Measurements from ENCODE around the gene GARIN5A. TPM values are rescaled to one million over a fixed set of nuclear protein-coding genes. Genes with fewer than 3 reads are reported as not detected.

GARIN5A gene
- total and polyA plus RNA-seq, 2 of the 8 experiments (the other 6 are each of a cell fraction or from before 2014, with no cell fraction given), result 9.1 to 18.5 TPM

DNA sequence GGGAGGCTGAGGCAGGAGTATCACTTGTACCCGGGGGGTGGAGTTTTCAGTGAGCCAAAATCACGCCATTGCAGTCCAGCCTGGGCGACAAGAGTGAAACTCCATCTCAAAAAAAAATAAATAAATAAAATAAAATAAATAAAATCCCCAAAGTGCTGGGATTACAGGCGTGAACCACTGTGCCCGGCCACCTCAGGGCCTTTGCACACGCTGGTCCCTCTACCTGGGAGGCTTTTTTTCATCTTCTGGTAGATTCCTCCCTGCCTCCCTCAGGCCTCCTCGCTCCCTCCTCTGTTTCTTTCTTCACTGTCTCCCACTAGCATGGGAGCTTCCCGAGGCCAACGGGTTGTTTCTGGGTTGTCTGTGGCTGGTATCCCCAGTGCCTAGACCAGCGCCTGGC lies 28.9 kb downstream of the GARIN5A start:
- Histone ChIP-seq H3K4me1 (replicated peaks in 1 of 4; ENCODE audit: control insufficient read depth in 3 of 4, insufficient read depth in 4 of 4, low read length in 3 of 4) (peaks cover 0 to 7% (median 0%) of the 10 kb centered on the region in 4 experiments; a peak in 1 of 7 replicates), H3K4ac (replicated peaks; ENCODE audit: insufficient read length, low read depth, low read length) (no peak overlapping the region), H2BK15ac (ENCODE audit: low read length) (no peak overlapping the region), H3K27ac (ENCODE audit: low read depth, low read length) (no peak overlapping the region), H3K4me3 (ENCODE audit: extremely low read depth in 1 of 4, insufficient read depth in 2 of 4, low read depth in 3 of 4, low read length in 4 of 4) (no peak overlapping the region), H3K9me3 (ENCODE audit: insufficient read depth in 2 of 2, low read depth in 1 of 2, low read length in 1 of 2) (no peaks in the 10 kb centered on the region), H2AFZ (ENCODE audit: low read length) (no peak overlapping the region), H4K20me1 (replicated peaks in 1 of 2; ENCODE audit: control insufficient read depth in 1 of 2, insufficient read depth in 2 of 2, low read length in 2 of 2) (no peaks in the 10 kb centered on the region), H2BK20ac (ENCODE audit: low read length) (no peak overlapping the region), H3K4me2 (ENCODE audit: insufficient read depth in 1 of 2, low read depth in 2 of 2, low read length in 2 of 2) (no peak overlapping the region), H3K36me3 (ENCODE audit: control insufficient read depth in 2 of 4, insufficient read depth in 4 of 4, low read length in 3 of 4) (no peaks in the 10 kb centered on the region), H4K5ac (ENCODE audit: insufficient read length, low read depth, low read length) (no peak overlapping the region), H2AK5ac (ENCODE audit: low read depth, low read length) (no peak overlapping the region), H3K18ac (ENCODE audit: extremely low read depth, low read length) (no peak overlapping the region), H4K8ac (ENCODE audit: extremely low read depth, insufficient read depth, low read length) (no peak overlapping the region), H4K91ac (replicated peaks; ENCODE audit: insufficient read length, low read length) (no peak overlapping the region), H3K79me1 (ENCODE audit: low read depth, low read length) (no peaks in the 10 kb centered on the region), H3K56ac (replicated peaks; ENCODE audit: insufficient read length, low read depth, low read length) (no peak overlapping the region), H2BK12ac (ENCODE audit: low read depth, low read length) (no peak overlapping the region), H3K23me2 (ENCODE audit: low read depth, low read length) (peaks cover 5% of the 10 kb centered on the region; the same call in 1 of the 2 replicates), H3K23ac (ENCODE audit: insufficient read length) (no peak overlapping the region), H3K14ac (ENCODE audit: insufficient read length) (no peak overlapping the region), H2BK5ac (ENCODE audit: low read depth, low read length) (no peak overlapping the region), H3K9ac (replicated peaks in 1 of 4; ENCODE audit: extremely low read depth in 1 of 4, low read depth in 3 of 4, low read length in 3 of 4) (no peak overlapping the region), H2BK120ac (replicated peaks; ENCODE audit: low read depth, low read length) (no peak overlapping the region), H3K79me2 (ENCODE audit: control insufficient read depth in 1 of 2, insufficient read depth in 2 of 2, low read length in 2 of 2) (no peaks in the 10 kb centered on the region), H3K27me3 (replicated peaks in 1 of 4; ENCODE audit: control insufficient read depth in 3 of 4, extremely low read depth in 1 of 4, insufficient read depth in 3 of 4, low read length in 3 of 4) (no peaks in the 10 kb centered on the region)
- no peak for FAIRE-seq
- WGBS, 2 experiments (ENCODE audit: extremely low coverage in 1 of 2, insufficient coverage in 1 of 2, insufficient read length in 1 of 2, insufficient replicate concordance in 2 of 2, low coverage in 1 of 2, low lambda C conversion rate in 2 of 2, missing lambda C conversion rate in 1 of 2), result 90% methylated on average over 10 of the region's 10 CpGs; no CpG with 5 or more reads in 1 of the 2 experiments
- DNase-seq (ENCODE audit: low read depth in 1 of 2, low spot score in 2 of 2), result no peak
- ChIA-PET CTCF (ENCODE audit: partially characterized antibody) (interaction anchor here (0.8 to 3.7 kb wide), 5 partner anchors 10 to 18 kb away, joined by 3 to 14 read pairs (median 6); no protein-coding TSS in a partner anchor), POLR2A (ENCODE audit: partially characterized antibody) (interaction anchor here (1.0 kb wide), 2 partner anchors 12 to 20 kb away, joined by 3 read pairs; no protein-coding TSS in a partner anchor)
- TF ChIP-seq CHD2 (IDR thresholded peaks at IDR 0.05; ENCODE audit: low read length) (no peak), NANOG (IDR thresholded peaks at IDR 0.05; ENCODE audit: insufficient read depth, low read depth, low read length, poor library complexity, severe bottlenecking) (no peak)
